Measurements from ENCODE around the gene RHBDD2.

DNA sequence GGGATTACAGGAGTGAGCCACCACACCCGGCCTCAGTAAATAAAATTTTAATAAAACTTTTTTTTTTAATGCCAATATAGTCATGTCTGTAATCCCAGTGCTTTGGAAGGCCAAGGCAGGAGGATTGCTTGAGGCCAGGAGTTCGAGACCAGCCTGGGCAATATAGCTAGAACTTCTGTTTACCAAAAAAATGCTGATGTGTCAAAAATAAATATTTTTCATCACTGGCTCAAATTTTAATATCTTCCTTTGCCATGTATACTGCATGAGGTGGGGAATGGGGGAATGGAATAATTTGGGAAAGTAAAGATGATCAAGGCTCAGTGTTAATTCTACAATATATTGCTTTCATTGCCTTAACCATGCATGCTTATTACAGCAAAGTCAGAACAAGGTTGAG, 10.7 kb upstream of the RHBDD2 start:
- TF ChIP-seq, protein P1, sequence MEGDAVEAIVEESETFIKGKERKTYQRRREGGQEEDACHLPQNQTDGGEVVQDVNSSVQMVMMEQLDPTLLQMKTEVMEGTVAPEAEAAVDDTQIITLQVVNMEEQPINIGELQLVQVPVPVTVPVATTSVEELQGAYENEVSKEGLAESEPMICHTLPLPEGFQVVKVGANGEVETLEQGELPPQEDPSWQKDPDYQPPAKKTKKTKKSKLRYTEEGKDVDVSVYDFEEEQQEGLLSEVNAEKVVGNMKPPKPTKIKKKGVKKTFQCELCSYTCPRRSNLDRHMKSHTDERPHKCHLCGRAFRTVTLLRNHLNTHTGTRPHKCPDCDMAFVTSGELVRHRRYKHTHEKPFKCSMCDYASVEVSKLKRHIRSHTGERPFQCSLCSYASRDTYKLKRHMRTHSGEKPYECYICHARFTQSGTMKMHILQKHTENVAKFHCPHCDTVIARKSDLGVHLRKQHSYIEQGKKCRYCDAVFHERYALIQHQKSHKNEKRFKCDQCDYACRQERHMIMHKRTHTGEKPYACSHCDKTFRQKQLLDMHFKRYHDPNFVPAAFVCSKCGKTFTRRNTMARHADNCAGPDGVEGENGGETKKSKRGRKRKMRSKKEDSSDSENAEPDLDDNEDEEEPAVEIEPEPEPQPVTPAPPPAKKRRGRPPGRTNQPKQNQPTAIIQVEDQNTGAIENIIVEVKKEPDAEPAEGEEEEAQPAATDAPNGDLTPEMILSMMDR (IDR thresholded peaks at IDR 0.05): no peak
- TF ChIP-seq EZH2phosphoT487 (IDR thresholded peaks at IDR 0.05): no peak

All from neural progenitor cell (in vitro differentiated cells).